Uterus (tissue), 2 donors: ENCODE measurements around the gene UPB1.

Experiments
- POLR2A ChIP-seq, 2 donors: fragments of 450-650 bp; IDR thresholded peaks; one replicate each; pipeline ENCODE4 v1.6.1; 2016; ENCODE audit warnings: antibody characterized with exemption in 2 of 2, mild to moderate bottlenecking in 1 of 2, moderate library complexity in 1 of 2
- TF ChIP-seq, protein P1 (sequence below), 4 experiments: fragments of 200-600 bp in 2 of 4; fragments of 450-650 bp in 2 of 4; sonication (generic) in 2 of 4; IDR thresholded peaks; one replicate each; pipeline ENCODE4 v1.5.1; 2016 to 2019; ENCODE audit warnings: antibody characterized with exemption in 4 of 4, mild to moderate bottlenecking in 2 of 4, moderate library complexity in 1 of 4

DNA sequence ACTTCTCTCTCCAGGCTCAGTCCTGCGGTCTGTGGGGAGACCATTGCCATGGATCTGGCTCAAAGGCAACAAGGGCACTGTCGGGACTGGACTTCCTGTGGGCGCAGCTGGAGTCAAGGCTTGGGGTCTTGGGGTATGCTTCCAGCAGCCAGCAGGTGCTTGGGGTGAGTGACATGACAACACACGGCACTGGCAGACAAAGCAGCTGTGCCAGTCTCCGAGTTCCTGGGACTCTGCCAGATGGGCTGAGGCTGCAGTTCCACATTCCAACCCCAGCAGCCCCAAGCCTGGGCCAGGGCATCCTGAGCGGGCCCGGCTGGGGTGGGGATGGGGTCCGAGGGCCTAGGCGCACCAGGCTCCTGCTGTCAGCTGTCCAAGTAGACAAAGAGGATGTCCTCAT, 47.5 kb downstream of the UPB1 start:
- TF ChIP-seq, protein P1, sequence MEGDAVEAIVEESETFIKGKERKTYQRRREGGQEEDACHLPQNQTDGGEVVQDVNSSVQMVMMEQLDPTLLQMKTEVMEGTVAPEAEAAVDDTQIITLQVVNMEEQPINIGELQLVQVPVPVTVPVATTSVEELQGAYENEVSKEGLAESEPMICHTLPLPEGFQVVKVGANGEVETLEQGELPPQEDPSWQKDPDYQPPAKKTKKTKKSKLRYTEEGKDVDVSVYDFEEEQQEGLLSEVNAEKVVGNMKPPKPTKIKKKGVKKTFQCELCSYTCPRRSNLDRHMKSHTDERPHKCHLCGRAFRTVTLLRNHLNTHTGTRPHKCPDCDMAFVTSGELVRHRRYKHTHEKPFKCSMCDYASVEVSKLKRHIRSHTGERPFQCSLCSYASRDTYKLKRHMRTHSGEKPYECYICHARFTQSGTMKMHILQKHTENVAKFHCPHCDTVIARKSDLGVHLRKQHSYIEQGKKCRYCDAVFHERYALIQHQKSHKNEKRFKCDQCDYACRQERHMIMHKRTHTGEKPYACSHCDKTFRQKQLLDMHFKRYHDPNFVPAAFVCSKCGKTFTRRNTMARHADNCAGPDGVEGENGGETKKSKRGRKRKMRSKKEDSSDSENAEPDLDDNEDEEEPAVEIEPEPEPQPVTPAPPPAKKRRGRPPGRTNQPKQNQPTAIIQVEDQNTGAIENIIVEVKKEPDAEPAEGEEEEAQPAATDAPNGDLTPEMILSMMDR (IDR thresholded peaks at IDR 0.05): no peak
- no peak for TF ChIP-seq POLR2A (IDR thresholded peaks at IDR 0.05)
